DOHH2 (cell line): ENCODE measurements around the gene KCTD10.

Source experiments
- H3F3A ChIP-seq: fragments of 200-600 bp; sonication (generic), shearing (Covaris generic); 2 replicates; pipeline ENCODE4 v1.6.0; 2016; ENCODE audit warnings: antibody characterized with exemption, mild to moderate bottlenecking; ENCODE audit not compliant: control insufficient read depth, insufficient read depth
- H3K27ac ChIP-seq: fragments of 200-600 bp; sonication (generic); 2 replicates; pipeline ENCODE4 v1.5.1; 2014; ENCODE audit warnings: low read depth, mild to moderate bottlenecking, low read length, moderate library complexity
- H3K27me3 ChIP-seq: fragments of 200-600 bp; sonication (generic); 2 replicates; pipeline ENCODE4 v1.6.1; 2014; ENCODE audit warnings: mild to moderate bottlenecking, low read length, mixed read lengths; ENCODE audit not compliant: control insufficient read depth
- H3K36me3 ChIP-seq: fragments of 200-600 bp; sonication (generic); 2 replicates; pipeline ENCODE4 v1.6.1; 2014; ENCODE audit warnings: mild to moderate bottlenecking, low read length, moderate library complexity, mixed read lengths; ENCODE audit not compliant: control insufficient read depth
- H3K4me1 ChIP-seq: fragments of 200-600 bp; sonication (generic); 2 replicates; pipeline ENCODE4 v1.6.1; 2014; ENCODE audit warnings: mild to moderate bottlenecking, low read length, mixed read lengths; ENCODE audit not compliant: control insufficient read depth
- H3K4me2 ChIP-seq: fragments of 200-600 bp; sonication (generic); 2 replicates; pipeline ENCODE4 v1.6.0; 2014; ENCODE audit warnings: mild to moderate bottlenecking, low read length, moderate library complexity
- H3K4me3 ChIP-seq: fragments of 200-600 bp; sonication (generic); 2 replicates; pipeline ENCODE4 v1.5.1; 2014; ENCODE audit warnings: mild to moderate bottlenecking, low read length, mixed read lengths
- H3K79me2 ChIP-seq: fragments of 200-600 bp; sonication (generic); 2 replicates; pipeline ENCODE4 v1.6.1; 2014; ENCODE audit warnings: mild to moderate bottlenecking, low read length, mixed read lengths; ENCODE audit not compliant: control insufficient read depth
- H3K9me2 ChIP-seq: fragments of 200-600 bp; sonication (generic); replicated peaks from 2 replicates; pipeline ENCODE4 v1.6.1; 2014; ENCODE audit warnings: mild to moderate bottlenecking, low read length, mixed read lengths; ENCODE audit not compliant: control insufficient read depth
- H3K9me3 ChIP-seq: fragments of 200-600 bp; sonication (generic); 2 replicates; pipeline ENCODE4 v1.6.1; 2014; ENCODE audit warnings: antibody characterized with exemption, low read length, mixed read lengths; ENCODE audit not compliant: control insufficient read depth, insufficient read depth
- H4K20me1 ChIP-seq: fragments of 200-600 bp; sonication (generic); 2 replicates; pipeline ENCODE4 v1.6.0; 2014; ENCODE audit warnings: low read depth, mild to moderate bottlenecking, antibody characterized with exemption, low read length, moderate library complexity; ENCODE audit not compliant: control insufficient read depth, insufficient read depth
- CTCF ChIP-seq: fragments of 200-600 bp; sonication (generic); IDR thresholded peaks from one replicate; pipeline ENCODE4 v1.5.1; 2014; ENCODE audit warnings: antibody characterized with exemption, mild to moderate bottlenecking, low read depth, low read length; ENCODE audit not compliant: poor library complexity, severe bottlenecking
- EZH2phosphoT487 ChIP-seq: fragments of 200-600 bp; sonication (generic); IDR thresholded peaks from 2 replicates; pipeline ENCODE4 v1.6.1; 2017; ENCODE audit warnings: borderline replicate concordance, mild to moderate bottlenecking, antibody characterized with exemption, low read length, moderate library complexity, mixed read lengths

KCTD10 gene

GRCh38 chr12:109489016-109489954 lies 12.2 kb upstream of the KCTD10 start:
- no peaks in the 10 kb centered on the region for H3K9me2 ChIP-seq
- H3K4me3 ChIP-seq, result no peak overlapping the region
- H3F3A ChIP-seq, result no peaks in the 10 kb centered on the region
- H3K4me2 ChIP-seq, result no peak overlapping the region
- H3K36me3 ChIP-seq, result peaks cover 70% of the 10 kb centered on the region
- H3K27me3 ChIP-seq, result no peaks in the 10 kb centered on the region
- no peaks in the 10 kb centered on the region for H3K9me3 ChIP-seq
- H3K27ac ChIP-seq, result no peak overlapping the region
- TF ChIP-seq EZH2phosphoT487, result no peak
- no peak for TF ChIP-seq CTCF
- H3K4me1 ChIP-seq, result no peaks in the 10 kb centered on the region
- H3K79me2 ChIP-seq, result no peaks in the 10 kb centered on the region
- no peaks in the 10 kb centered on the region for H4K20me1 ChIP-seq

- Histone ChIP-seq H4K20me1 (no peaks in the 10 kb centered on the region), H3K36me3 (peaks cover 71% of the 10 kb centered on the region), H3K27ac (no peak overlapping the region), H3K9me3 (no peaks in the 10 kb centered on the region), H3K4me1 (no peaks in the 10 kb centered on the region), H3K4me3 (no peak overlapping the region), H3K9me2 (no peaks in the 10 kb centered on the region), H3F3A (no peaks in the 10 kb centered on the region), H3K27me3 (no peaks in the 10 kb centered on the region), H3K4me2 (no peak overlapping the region), H3K79me2 (no peaks in the 10 kb centered on the region)
- TF ChIP-seq EZH2phosphoT487 (no peak), CTCF (no peak)
Measured at GRCh38 chr12:109488051-109488665, 11.1 kb upstream of the KCTD10 start.

GRCh38 chr12:109487181-109488050 lies 10.3 kb upstream of the KCTD10 start:
- Histone ChIP-seq H3K4me2 (no peak overlapping the region), H4K20me1 (no peaks in the 10 kb centered on the region), H3K9me2 (no peaks in the 10 kb centered on the region), H3K36me3 (peaks cover 71% of the 10 kb centered on the region), H3K9me3 (no peaks in the 10 kb centered on the region), H3K27me3 (no peaks in the 10 kb centered on the region), H3F3A (no peaks in the 10 kb centered on the region), H3K4me3 (no peak overlapping the region), H3K27ac (no peak overlapping the region), H3K4me1 (no peaks in the 10 kb centered on the region), H3K79me2 (no peaks in the 10 kb centered on the region)
- TF ChIP-seq EZH2phosphoT487, result no peak
- no peak for TF ChIP-seq CTCF
